Measurements from ENCODE around the gene NKAIN2.

- TF ChIP-seq CTCF (IDR thresholded peaks at IDR 0.05; ENCODE audit: low read depth, low read length) (no peak), MYC (IDR thresholded peaks at IDR 0.05; ENCODE audit: low read depth, low read length) (no peak)
Observed at GRCh38 chr6:123869334-123869733, 65.7 kb downstream of the NKAIN2 start.
